Measurements from ENCODE around the gene NLGN1. TPM values are rescaled to one million over a fixed set of nuclear protein-coding genes. Genes with fewer than 3 reads are reported as not detected.
A peak's percentile ranks its signal among the peaks of the same experiment; 100 is the strongest.

Gene NLGN1
- total RNA-seq, 1 donor from 2014 or later = 50.2 TPM

- H3K4me3 Mint-ChIP-seq (ENCODE audit: unreplicated experiment) = no peak overlapping the region
- no peak overlapping the region for H3K27ac Mint-ChIP-seq (ENCODE audit: unreplicated experiment)
- no peak for TF ChIP-seq CTCF (IDR thresholded peaks at IDR 0.05; ENCODE audit: partially characterized antibody, unreplicated experiment)
- no peaks in the 10 kb centered on the region for H3K9me3 Mint-ChIP-seq (ENCODE audit: unreplicated experiment)
- H3K27me3 Mint-ChIP-seq (ENCODE audit: unreplicated experiment) = no peaks in the 10 kb centered on the region
- no peak for DNase-seq
- peaks cover 8% of the 10 kb centered on the region for H3K36me3 Mint-ChIP-seq (ENCODE audit: unreplicated experiment)
- no peaks in the 10 kb centered on the region for H3K4me1 Mint-ChIP-seq (ENCODE audit: low read depth, unreplicated experiment)
These were observed 557.1 kb downstream of the NLGN1 start for GRCh38 chr3:173954647-173955046.

- H3K4me3 Mint-ChIP-seq (ENCODE audit: unreplicated experiment) = no peak overlapping the region
- H3K9me3 Mint-ChIP-seq (ENCODE audit: unreplicated experiment) = no peaks in the 10 kb centered on the region
- peaks cover 8% of the 10 kb centered on the region for H3K36me3 Mint-ChIP-seq (ENCODE audit: unreplicated experiment)
- no peak for TF ChIP-seq CTCF (IDR thresholded peaks at IDR 0.05; ENCODE audit: partially characterized antibody, unreplicated experiment)
- no peaks in the 10 kb centered on the region for H3K4me1 Mint-ChIP-seq (ENCODE audit: low read depth, unreplicated experiment)
- H3K27me3 Mint-ChIP-seq (ENCODE audit: unreplicated experiment) = no peaks in the 10 kb centered on the region
- H3K27ac Mint-ChIP-seq (ENCODE audit: unreplicated experiment) = peak overlapping the region; percentile 12
- no peak for DNase-seq
These were observed 560.1 kb downstream of the NLGN1 start for GRCh38 chr3:173957646-173958045.

- no peak for TF ChIP-seq CTCF (IDR thresholded peaks at IDR 0.05; ENCODE audit: partially characterized antibody, unreplicated experiment)
- Mint-ChIP-seq H3K27ac (ENCODE audit: unreplicated experiment) (no peak overlapping the region), H3K36me3 (ENCODE audit: unreplicated experiment) (peaks cover 8% of the 10 kb centered on the region), H3K4me3 (ENCODE audit: unreplicated experiment) (no peak overlapping the region), H3K9me3 (ENCODE audit: unreplicated experiment) (no peaks in the 10 kb centered on the region), H3K4me1 (ENCODE audit: low read depth, unreplicated experiment) (no peaks in the 10 kb centered on the region), H3K27me3 (ENCODE audit: unreplicated experiment) (no peaks in the 10 kb centered on the region)
- DNase-seq = no peak
These were observed 561.3 kb downstream of the NLGN1 start for GRCh38 chr3:173958805-173959204.

- TF ChIP-seq CTCF (IDR thresholded peaks at IDR 0.05; ENCODE audit: partially characterized antibody, unreplicated experiment) = no peak
- no peaks in the 10 kb centered on the region for H3K4me1 Mint-ChIP-seq (ENCODE audit: low read depth, unreplicated experiment)
- peaks cover 2% of the 10 kb centered on the region for H3K27me3 Mint-ChIP-seq (ENCODE audit: unreplicated experiment)
- no peaks in the 10 kb centered on the region for H3K9me3 Mint-ChIP-seq (ENCODE audit: unreplicated experiment)
- no peak overlapping the region for H3K4me3 Mint-ChIP-seq (ENCODE audit: unreplicated experiment)
- H3K36me3 Mint-ChIP-seq (ENCODE audit: unreplicated experiment) = no peaks in the 10 kb centered on the region
- no peak for DNase-seq
- H3K27ac Mint-ChIP-seq (ENCODE audit: unreplicated experiment) = no peak overlapping the region
These were observed 572.7 kb downstream of the NLGN1 start for GRCh38 chr3:173970281-173970680.

GRCh38 chr3:173976281-173976680, 578.7 kb downstream of the NLGN1 start:
- H3K27me3 Mint-ChIP-seq (ENCODE audit: unreplicated experiment) = peaks cover under 1% of the 10 kb centered on the region
- no peaks in the 10 kb centered on the region for H3K4me1 Mint-ChIP-seq (ENCODE audit: low read depth, unreplicated experiment)
- peak overlapping the region; percentile 53 for H3K27ac Mint-ChIP-seq (ENCODE audit: unreplicated experiment)
- H3K9me3 Mint-ChIP-seq (ENCODE audit: unreplicated experiment) = no peaks in the 10 kb centered on the region
- H3K36me3 Mint-ChIP-seq (ENCODE audit: unreplicated experiment) = no peaks in the 10 kb centered on the region
- no peak for TF ChIP-seq CTCF (IDR thresholded peaks at IDR 0.05; ENCODE audit: partially characterized antibody, unreplicated experiment)
- DNase-seq = no peak
- H3K4me3 Mint-ChIP-seq (ENCODE audit: unreplicated experiment) = no peak overlapping the region
